Hematopoietic multipotent progenitor cell (in vitro differentiated cells): ENCODE measurements around the gene PROSER1. TPM values are rescaled to one million over a fixed set of nuclear protein-coding genes. Genes with fewer than 3 reads are reported as not detected.
"Not testable (repeated sequence)": the region's sequence is repeated elsewhere in the genome, so short reads cannot be mapped to it uniquely, and the experiment has no call there.

Experiments
- DNase-seq, 3 donors: peaks; one replicate each; pipeline ENCODE4 v3.0.0-alpha.2; 2011 to 2015; ENCODE audit warnings: low read depth in 2 of 3, low spot score in 2 of 3
- total RNA-seq: library from RNA; depleted of rRNA; stranded (reverse); fragments of >200 nt; gene quantifications from one replicate; pipeline ENCODE4 v1.2.3, GENCODE V29; 2012

The PROSER1 gene
- 9.4 TPM for total RNA-seq

DNA sequence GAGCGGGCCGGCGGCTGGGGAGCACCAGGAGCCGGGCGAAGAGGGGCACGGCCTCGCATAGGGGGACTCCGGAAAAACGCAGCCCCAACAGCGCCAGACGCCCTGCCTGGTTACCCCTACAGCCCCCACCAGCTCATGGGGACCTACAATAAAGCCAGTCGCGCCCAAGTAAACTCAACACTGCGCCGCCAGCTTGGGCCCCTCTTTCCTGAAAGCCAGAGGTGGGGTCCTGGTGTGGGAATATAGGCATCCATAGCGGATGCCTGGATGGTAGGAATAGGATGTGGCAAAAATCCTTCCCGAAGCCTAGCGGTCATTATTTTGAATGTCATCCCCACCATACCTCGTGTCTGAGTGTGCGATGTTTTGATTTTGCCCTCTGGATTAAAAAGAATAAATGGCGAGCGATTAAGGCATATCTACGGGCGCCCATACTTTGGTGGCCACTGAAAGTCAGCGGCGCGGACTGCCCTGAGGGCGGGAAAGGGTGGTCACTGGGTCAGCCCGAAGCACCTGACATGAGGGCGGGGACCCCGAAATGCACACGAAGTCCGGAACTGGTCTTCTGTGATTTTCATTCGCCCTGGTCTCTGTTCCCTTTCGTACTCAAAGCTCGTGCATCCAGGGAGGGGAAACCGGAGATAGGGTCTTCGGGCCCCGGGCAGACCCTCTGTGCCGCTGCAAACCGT, at the start of gene PROSER1, which contains the start of gene NHLRC3:
PROSER1 (minus strand) TSS at position 210 of the 689 bp plus-strand sequence. CDS start 847 bp downstream, outside the sequence.
NHLRC3 (plus strand) TSS at position 577 of the 689 bp plus-strand sequence. CDS start 184 bp downstream, outside the sequence.
- peak; percentile 67 to 98 (median 96) for DNase-seq

DNA sequence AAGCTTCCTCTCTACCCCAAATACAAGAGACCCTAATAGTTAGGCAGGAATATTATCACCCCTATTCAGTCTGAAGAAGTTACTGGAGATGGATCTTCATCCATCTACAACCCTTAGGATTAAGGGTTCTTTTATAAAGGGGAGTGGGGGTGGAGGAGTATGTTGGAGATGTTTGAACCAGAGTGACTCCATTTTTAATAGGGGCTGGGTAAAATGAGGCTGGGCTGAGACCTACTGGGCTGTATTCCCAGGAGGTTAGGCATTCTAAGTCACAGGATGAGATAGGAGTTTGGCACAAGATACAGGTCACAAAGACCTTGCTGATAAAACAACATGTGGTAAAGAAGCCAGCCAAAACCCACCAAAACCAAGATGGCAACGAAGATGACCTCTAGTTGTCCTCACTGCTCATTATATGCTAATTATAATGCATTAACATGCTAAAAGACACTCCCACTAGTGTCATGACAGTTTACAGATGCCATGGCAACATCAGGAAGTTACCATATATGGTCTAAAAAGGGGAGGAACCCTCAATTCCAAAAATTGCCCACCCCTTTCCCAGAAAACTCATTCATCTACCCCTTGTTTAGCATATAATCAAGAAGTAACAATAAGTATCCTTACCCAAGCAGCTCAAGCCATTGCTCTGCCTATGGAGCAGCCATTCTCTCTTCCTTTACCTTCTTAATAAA, 48.5 kb upstream of the PROSER1 start:
- DNase-seq, result not testable (repeated sequence)

- DNase-seq, result no peak
These were observed 36.1 kb upstream of the PROSER1 start for GRCh38 chr13:39073983-39074382.

GRCh38 chr13:39072842-39073241, 35.0 kb upstream of the PROSER1 start:
- no peak for DNase-seq

DNA sequence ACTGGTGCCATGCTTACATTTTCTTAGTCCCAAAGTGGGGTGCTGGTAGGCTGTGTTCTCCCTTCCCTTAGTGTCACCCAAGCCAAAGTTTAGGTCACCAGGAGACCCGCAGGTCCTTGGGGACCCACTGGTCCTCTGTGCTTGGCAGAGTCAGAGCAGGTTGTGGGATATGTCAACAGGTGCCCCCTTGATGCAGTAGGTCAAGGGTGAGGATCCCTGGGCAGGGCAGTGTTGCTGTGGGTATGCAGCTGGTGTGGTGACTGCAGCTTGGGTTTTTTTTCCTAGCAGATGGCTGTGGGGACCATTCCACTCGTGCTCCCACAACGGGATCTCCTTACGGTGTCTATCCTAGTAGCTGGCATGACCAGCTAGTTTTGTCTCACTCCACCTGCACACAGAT, 24.1 kb upstream of the PROSER1 start:
- DNase-seq, result no peak

- DNase-seq, result no peak
These were observed 20.2 kb upstream of the PROSER1 start for GRCh38 chr13:39058040-39058439.

- no peak for DNase-seq
These were observed 18.1 kb upstream of the PROSER1 start for GRCh38 chr13:39056018-39056417.

- no peak for DNase-seq
These were observed 16.2 kb upstream of the PROSER1 start for GRCh38 chr13:39054112-39054511.

DNA sequence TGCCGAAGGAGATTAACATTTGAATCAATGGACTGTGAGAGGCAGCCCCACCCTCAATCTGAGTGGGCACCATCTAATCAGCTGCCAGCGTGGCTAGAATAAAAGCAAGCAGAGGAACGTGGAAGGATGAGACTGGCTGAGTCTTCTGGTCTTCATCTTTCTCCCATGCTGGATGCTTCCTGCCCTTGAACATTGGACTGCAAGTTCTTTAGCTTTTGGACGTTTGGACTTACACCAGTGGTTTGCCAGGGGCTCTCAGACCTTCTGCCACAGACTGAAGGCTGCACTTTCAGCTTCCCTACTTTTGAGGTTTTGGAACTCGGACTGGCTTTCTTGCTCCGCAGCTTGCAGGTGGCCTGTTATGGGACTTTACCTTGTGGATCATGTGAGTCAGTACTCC, 15.1 kb upstream of the PROSER1 start:
- DNase-seq, result no peak

- peak in 2 of 3 donors; percentile 30 to 80 for DNase-seq
These were observed 13.3 kb upstream of the PROSER1 start for GRCh38 chr13:39051157-39051556.

DNA sequence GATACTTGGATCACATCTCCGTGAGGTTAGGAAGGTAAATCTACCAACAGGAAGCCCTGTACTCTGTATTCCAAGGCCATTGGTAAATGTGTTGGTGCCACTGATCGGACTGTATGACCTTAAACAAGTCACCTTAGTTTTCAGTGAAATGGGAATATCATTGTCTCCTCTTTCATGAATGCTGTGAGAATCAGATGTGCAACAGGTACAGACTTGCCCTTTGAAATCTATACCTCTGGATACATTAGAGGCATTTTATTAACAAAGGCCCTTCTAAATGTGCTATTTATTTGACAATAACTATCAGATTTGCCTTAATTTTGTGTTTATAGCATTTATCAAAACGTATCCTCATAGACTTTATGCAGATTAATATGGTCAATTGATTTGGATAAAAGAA, 11.4 kb upstream of the PROSER1 start:
- no peak for DNase-seq

DNA sequence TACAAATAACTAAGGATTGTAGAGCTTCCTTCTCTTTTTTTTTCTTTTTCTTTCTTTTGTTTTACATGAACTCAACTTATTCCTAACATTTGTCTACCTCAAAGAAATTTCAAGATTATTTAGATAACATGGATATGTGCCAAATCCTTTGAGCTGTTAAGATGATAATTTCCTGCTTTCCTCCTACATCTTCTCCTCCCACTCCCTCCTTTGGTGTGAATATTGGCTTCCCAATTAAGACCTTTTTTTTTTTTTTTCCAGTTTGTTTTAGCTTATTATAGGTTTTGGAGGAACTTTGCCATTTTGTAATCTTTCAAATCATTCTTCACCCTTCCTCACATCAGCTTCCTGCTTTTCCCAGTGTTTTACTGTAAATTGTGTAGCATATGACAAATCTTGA, 10.9 kb upstream of the PROSER1 start:
- no peak for DNase-seq

DNA sequence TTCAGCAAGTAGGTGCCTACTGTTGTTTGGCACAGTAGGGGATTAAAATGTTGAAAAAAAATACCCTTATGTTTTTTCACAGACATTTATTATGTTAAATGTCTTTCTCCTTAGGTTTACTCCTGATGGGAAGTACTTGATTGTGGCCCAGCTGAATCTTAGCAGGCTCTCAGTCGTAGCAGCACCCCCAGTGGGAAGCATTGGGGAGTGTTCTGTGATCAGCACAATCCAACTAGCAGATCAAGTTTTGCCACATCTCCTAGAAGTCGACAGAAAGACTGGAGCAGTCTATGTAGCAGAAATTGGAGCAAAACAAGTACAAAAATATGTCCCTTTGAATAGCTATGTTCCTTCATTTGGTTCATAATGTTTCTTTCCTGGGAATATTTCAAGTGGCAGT, 9.7 kb upstream of the PROSER1 start:
- no peak for DNase-seq

DNA sequence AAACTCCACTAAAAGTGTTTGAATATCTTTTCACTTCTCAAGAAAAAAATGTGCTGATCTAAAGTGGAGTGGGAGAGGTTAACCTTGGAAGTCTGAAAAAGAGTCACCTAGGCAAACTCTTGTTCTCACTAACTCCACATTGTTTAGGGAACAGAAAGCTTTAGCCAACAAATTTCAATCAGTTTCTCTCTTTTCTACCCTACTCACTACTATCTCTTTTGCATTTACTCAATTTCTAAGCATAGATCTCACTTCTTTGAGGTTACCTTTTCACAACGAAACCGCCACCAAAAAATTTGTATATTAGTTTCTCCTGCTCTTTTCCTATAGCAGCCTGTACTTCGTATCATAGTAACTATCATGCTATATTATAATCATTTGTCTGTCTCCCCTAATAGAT, 6.6 kb upstream of the PROSER1 start:
- no peak for DNase-seq

GRCh38 chr13:39040206-39040605, 2.3 kb upstream of the PROSER1 start:
- no peak for DNase-seq

GRCh38 chr13:39039041-39039440, 1.2 kb upstream of the PROSER1 start:
- no peak for DNase-seq

GRCh38 chr13:39038569-39039030, 711 bp upstream of the PROSER1 start:
- DNase-seq, result peak in 1 of 3 donors; percentile 46

- peak in 1 of 3 donors; percentile 26 for DNase-seq
These were observed 444 bp downstream of the PROSER1 start for GRCh38 chr13:39037410-39037879.

DNA sequence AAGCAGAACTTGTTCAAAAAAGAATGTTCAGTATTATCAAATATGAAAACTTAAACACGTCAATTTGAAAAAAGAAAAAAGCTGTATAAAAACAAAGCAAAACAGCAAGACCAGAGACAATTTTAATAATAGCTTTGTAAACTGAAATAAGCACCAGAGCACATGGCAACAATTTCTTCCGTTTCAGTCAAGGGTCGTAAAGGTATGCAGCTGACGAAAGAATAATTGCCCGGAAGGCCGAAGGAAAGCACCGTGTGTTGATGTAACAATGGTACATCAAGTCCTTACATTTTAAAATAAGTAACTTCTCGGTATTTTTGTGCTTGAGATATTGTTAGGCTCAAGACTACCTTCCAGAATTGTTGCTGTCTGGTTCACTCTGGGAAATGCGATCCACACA, 1.7 kb downstream of the PROSER1 start:
- DNase-seq, result peak in 1 of 3 donors; percentile 35

- no peak for DNase-seq
These were observed 2.1 kb downstream of the PROSER1 start for GRCh38 chr13:39035799-39036198.

DNA sequence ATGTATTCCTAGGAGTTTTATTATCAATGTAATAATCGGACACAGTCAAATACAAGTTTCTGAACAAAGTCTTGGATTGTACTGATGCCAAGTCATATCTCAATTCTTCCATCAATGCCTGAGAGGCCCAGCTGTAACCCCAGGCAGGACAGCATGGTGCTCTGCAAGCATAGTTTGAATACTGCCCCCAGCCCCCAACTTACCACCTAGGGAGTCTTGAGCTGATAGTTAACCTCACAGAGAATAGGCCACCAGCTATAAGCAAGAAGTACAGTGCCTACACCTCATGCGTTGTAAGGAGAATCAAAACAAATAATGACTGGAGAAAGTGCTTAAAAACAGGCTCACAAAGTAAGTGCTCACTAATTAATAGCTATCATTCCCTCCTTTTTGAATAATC, 2.7 kb downstream of the PROSER1 start:
- DNase-seq, result no peak

DNA sequence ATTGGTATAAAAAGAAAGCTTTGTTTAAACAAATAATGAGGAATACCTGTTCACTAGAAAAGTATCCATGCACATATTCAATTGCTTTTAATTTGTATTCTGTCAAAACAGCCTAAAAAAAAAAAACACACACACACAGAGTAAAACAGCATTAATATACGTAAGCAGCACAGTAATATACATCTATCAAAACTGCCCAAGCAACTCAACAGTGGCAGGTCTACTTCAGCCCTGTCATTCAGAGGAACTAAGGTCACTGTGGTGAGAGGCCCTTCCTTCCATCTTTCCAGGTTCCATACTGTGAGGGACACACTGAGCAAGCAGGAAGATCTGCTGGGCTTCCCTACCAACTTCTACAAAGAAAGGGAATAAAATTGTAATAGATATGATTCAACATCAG, 3.8 kb downstream of the PROSER1 start:
- DNase-seq, result no peak
